ENCODE results near the gene GPC1. TPM values are rescaled to one million over a fixed set of nuclear protein-coding genes. Genes with fewer than 3 reads are reported as not detected.

GPC1 gene
- total and polyA plus RNA-seq, 2 of the 13 experiments (the other 11 are each of a cell fraction or from before 2014, with no cell fraction given), result 4.0 to 5.5 TPM

- H3K27me3 ChIP-seq (ENCODE audit: control insufficient read depth in 1 of 2, insufficient read depth in 2 of 2, low read length in 2 of 2), result peaks cover 17 to 80% of the 10 kb centered on the region in 2 experiments; a peak in 4 of 5 replicates
- no peak for FAIRE-seq
- H3K4me2 ChIP-seq (ENCODE audit: low read depth, low read length), result no peak overlapping the region
- POLR2A ChIA-PET, result no interaction called here
- H3K9ac ChIP-seq (ENCODE audit: insufficient read depth, low read depth, low read length), result no peak overlapping the region
- no peak overlapping the region for H2AFZ ChIP-seq (ENCODE audit: low read length)
- H3K4me3 ChIP-seq (replicated peaks in 1 of 3; ENCODE audit: insufficient read depth in 1 of 3, low read depth in 2 of 3, low read length in 3 of 3), result no peak overlapping the region
- H4K20me1 ChIP-seq (ENCODE audit: insufficient read depth, low read length), result no peaks in the 10 kb centered on the region
- no peaks in the 10 kb centered on the region for H3K9me3 ChIP-seq (ENCODE audit: low read length)
- CTCF ChIA-PET (ENCODE audit: low intra/inter-chr PET ratio, low total read pairs), result no interaction called here
- H3K36me3 ChIP-seq (replicated peaks in 1 of 2; ENCODE audit: control insufficient read depth in 1 of 2, insufficient read depth in 2 of 2, low read length in 2 of 2), result no peaks in the 10 kb centered on the region
- no peak for ATAC-seq
- 19% methylated on average over 8 of the region's 8 CpGs for WGBS (ENCODE audit: low lambda C conversion rate)
- intact Hi-C loops (cut with micrococcal nuclease; ENCODE audit: unreplicated experiment), result no loop called here
- in situ Hi-C loops (cut with HindIII; ENCODE audit: extremely low pct_ligation_motif_present, low pct_unique_long_range_greater_than_20kb), result no loop called here
- H3K4me1 ChIP-seq (ENCODE audit: insufficient read depth, low read length), result no peaks in the 10 kb centered on the region
- BruUV-seq (replicated peaks), result no TSS peak
- no peaks in the 10 kb centered on the region for H3K79me2 ChIP-seq (ENCODE audit: insufficient read depth, low read length)
- DNase-seq (ENCODE audit: low spot score), result no peak
- H3K27ac ChIP-seq (ENCODE audit: extremely low read length, insufficient read depth, low read length), result no peak overlapping the region
- TF ChIP-seq EZH2 (conservative IDR thresholded peaks at IDR 0.05; ENCODE audit: low read depth, low read length), result peak; percentile 78; the same call in 1 of the 2 replicates
- no peak for TF ChIP-seq DRAP1 (CRISPR knock-in tag; IDR thresholded peaks at IDR 0.05)
- TF ChIP-seq POLR2AphosphoS5 (IDR thresholded peaks at IDR 0.05; ENCODE audit: low read depth, low read length), result no peak
- no peak for TF ChIP-seq JUND (CRISPR knock-in tag; IDR thresholded peaks at IDR 0.05)
- TF ChIP-seq UBTF (CRISPR knock-in tag; IDR thresholded peaks at IDR 0.05), result no peak
- no peak for TF ChIP-seq MAFG (CRISPR knock-in tag; IDR thresholded peaks at IDR 0.05)
- TF ChIP-seq ZNF619 (CRISPR knock-in tag; IDR thresholded peaks at IDR 0.05), result no peak
Measured at GRCh38 chr2:240410004-240410403, 25.5 kb upstream of the GPC1 start.
